ENCODE measurements around the gene RGS11. TPM values are rescaled to one million over a fixed set of nuclear protein-coding genes. Genes with fewer than 3 reads are reported as not detected.

The RGS11 gene
- polyA plus RNA-seq, 2 of the 4 experiments (the other 2 are of a cell fraction) = 2.1 to 5.3 TPM

DNA sequence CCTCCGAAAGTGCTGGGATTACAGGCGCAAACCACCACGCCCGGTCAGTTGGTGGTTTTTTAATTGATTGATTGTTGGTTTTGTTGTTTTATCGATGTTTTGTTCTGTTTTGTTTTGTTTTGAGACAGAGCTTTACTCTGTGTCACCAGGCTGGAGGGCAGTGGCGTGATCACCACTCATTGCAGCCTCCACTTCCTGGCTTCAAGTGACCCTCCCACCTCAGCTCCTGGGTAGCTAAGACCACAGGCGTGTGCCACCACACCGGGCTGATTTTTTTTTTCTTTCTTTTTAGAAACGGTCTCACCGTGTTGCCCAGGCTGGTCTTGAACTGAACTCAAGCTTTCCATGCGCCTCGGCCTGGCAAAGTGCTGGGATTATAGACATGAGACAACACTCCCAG, 28.7 kb downstream of the RGS11 start (continued):
- TF ChIP-seq, protein P1, sequence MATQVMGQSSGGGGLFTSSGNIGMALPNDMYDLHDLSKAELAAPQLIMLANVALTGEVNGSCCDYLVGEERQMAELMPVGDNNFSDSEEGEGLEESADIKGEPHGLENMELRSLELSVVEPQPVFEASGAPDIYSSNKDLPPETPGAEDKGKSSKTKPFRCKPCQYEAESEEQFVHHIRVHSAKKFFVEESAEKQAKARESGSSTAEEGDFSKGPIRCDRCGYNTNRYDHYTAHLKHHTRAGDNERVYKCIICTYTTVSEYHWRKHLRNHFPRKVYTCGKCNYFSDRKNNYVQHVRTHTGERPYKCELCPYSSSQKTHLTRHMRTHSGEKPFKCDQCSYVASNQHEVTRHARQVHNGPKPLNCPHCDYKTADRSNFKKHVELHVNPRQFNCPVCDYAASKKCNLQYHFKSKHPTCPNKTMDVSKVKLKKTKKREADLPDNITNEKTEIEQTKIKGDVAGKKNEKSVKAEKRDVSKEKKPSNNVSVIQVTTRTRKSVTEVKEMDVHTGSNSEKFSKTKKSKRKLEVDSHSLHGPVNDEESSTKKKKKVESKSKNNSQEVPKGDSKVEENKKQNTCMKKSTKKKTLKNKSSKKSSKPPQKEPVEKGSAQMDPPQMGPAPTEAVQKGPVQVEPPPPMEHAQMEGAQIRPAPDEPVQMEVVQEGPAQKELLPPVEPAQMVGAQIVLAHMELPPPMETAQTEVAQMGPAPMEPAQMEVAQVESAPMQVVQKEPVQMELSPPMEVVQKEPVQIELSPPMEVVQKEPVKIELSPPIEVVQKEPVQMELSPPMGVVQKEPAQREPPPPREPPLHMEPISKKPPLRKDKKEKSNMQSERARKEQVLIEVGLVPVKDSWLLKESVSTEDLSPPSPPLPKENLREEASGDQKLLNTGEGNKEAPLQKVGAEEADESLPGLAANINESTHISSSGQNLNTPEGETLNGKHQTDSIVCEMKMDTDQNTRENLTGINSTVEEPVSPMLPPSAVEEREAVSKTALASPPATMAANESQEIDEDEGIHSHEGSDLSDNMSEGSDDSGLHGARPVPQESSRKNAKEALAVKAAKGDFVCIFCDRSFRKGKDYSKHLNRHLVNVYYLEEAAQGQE (IDR thresholded peaks at IDR 0.05) = no peak

DNA sequence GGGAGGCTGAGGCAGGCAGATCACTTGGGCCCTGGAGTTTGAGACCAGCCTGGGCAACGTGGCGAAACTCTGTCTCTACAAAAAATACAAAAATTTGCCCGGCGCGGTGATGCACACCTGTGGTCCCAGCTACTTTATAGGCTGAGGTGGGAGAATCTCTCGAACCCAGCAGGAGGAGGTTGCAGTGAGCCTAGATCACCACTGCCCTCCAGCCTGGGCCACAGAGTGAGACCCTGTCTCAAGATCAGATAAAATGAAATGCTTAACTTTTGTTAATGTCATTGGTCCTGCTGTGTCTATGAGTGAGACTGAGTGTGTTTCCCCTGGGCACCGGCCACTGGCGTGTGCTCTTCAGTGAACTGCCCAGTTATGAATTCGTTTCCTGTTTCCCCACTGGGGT, 30.6 kb downstream of the RGS11 start:
- Histone ChIP-seq H3K4me2 (no peak overlapping the region), H3K4me1 (no peaks in the 10 kb centered on the region), H3K4me3 (no peak overlapping the region), H3K9me3 (no peaks in the 10 kb centered on the region), H3K27ac (no peak overlapping the region)
- CTCF ChIA-PET = interaction anchor here (1.0 kb wide), 1 partner anchor 117 kb away, joined by 3 read pairs; no protein-coding TSS in a partner anchor
- DNase-seq (ENCODE audit: low read depth in 1 of 2, low spot score in 1 of 2) (no peak), ATAC-seq (no peak), FAIRE-seq (no peak)
- 94% methylated on average over 8 of the region's 9 CpGs for WGBS (ENCODE audit: missing lambda C conversion rate)
- TF ChIP-seq ZNF302 (CRISPR knock-in tag; IDR thresholded peaks at IDR 0.05) (no peak), GATA3 (IDR thresholded peaks at IDR 0.05; ENCODE audit: borderline replicate concordance) (no peak), KDM1A (IDR thresholded peaks at IDR 0.05; ENCODE audit: low read depth) (no peak), HOXB13 (CRISPR knock-in tag; IDR thresholded peaks at IDR 0.05; ENCODE audit: low read depth) (no peak), ZSCAN20 (CRISPR knock-in tag; IDR thresholded peaks at IDR 0.05) (no peak), HEYL (CRISPR knock-in tag; IDR thresholded peaks at IDR 0.05) (no peak), FOXS1 (CRISPR knock-in tag; IDR thresholded peaks at IDR 0.05) (no peak), HDAC2 (IDR thresholded peaks at IDR 0.05) (no peak)
- TF ChIP-seq, protein P2, sequence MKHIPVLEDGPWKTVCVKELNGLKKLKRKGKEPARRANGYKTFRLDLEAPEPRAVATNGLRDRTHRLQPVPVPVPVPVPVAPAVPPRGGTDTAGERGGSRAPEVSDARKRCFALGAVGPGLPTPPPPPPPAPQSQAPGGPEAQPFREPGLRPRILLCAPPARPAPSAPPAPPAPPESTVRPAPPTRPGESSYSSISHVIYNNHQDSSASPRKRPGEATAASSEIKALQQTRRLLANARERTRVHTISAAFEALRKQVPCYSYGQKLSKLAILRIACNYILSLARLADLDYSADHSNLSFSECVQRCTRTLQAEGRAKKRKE (CRISPR knock-in tag; IDR thresholded peaks at IDR 0.05; ENCODE audit: low read depth) = no peak
- TF ChIP-seq, protein P3, sequence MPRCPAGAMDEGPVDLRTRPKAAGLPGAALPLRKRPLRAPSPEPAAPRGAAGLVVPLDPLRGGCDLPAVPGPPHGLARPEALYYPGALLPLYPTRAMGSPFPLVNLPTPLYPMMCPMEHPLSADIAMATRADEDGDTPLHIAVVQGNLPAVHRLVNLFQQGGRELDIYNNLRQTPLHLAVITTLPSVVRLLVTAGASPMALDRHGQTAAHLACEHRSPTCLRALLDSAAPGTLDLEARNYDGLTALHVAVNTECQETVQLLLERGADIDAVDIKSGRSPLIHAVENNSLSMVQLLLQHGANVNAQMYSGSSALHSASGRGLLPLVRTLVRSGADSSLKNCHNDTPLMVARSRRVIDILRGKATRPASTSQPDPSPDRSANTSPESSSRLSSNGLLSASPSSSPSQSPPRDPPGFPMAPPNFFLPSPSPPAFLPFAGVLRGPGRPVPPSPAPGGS (IDR thresholded peaks at IDR 0.05) = no peak
- TF ChIP-seq, protein P4, sequence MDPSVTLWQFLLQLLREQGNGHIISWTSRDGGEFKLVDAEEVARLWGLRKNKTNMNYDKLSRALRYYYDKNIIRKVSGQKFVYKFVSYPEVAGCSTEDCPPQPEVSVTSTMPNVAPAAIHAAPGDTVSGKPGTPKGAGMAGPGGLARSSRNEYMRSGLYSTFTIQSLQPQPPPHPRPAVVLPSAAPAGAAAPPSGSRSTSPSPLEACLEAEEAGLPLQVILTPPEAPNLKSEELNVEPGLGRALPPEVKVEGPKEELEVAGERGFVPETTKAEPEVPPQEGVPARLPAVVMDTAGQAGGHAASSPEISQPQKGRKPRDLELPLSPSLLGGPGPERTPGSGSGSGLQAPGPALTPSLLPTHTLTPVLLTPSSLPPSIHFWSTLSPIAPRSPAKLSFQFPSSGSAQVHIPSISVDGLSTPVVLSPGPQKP (IDR thresholded peaks at IDR 0.05; ENCODE audit: low read depth, low read length) = no peak
- POLR2A ChIA-PET = no interaction called here

DNA sequence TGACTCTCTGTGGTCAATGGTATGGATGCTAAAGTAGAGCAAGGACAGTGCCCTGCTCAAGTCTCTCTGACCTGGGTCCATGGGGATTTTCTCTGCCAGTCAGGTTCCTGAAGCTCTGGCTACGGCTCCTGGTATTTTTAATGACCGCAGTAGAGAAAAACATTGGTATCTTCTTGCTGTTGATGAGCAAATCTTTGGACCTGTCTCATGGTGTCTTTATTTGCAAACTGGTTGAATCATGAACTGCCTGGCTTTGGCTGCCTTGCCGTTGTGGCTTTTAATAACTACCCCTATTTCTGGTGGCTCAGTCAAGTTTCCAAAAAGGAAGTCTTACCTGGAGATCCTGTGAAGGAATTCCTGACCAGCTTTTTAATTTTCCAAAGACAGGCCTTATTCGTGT, 32.4 kb downstream of the RGS11 start:
- Histone ChIP-seq H3K27ac (no peak overlapping the region), H3K4me3 (no peak overlapping the region), H3K4me1 (no peaks in the 10 kb centered on the region), H3K9me3 (no peaks in the 10 kb centered on the region), H3K4me2 (no peak overlapping the region)
- FAIRE-seq (no peak), ATAC-seq (no peak), DNase-seq (ENCODE audit: low read depth in 1 of 2, low spot score in 1 of 2) (no peak)
- ChIA-PET POLR2A (interaction anchor here (0.9 kb wide), 1 partner anchor 8 kb away, joined by 3 read pairs; no protein-coding TSS in a partner anchor), CTCF (interaction anchor here (1.7 kb wide), 1 partner anchor 63 kb away, joined by 4 read pairs; the partner anchor contains the start of gene HBQ1)
- no peak for TF ChIP-seq RCOR1 (IDR thresholded peaks at IDR 0.05; ENCODE audit: low read depth, low read length)
- TF ChIP-seq, protein P5, sequence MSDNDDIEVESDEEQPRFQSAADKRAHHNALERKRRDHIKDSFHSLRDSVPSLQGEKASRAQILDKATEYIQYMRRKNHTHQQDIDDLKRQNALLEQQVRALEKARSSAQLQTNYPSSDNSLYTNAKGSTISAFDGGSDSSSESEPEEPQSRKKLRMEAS (IDR thresholded peaks at IDR 0.05) = no peak
- TF ChIP-seq, protein P6, sequence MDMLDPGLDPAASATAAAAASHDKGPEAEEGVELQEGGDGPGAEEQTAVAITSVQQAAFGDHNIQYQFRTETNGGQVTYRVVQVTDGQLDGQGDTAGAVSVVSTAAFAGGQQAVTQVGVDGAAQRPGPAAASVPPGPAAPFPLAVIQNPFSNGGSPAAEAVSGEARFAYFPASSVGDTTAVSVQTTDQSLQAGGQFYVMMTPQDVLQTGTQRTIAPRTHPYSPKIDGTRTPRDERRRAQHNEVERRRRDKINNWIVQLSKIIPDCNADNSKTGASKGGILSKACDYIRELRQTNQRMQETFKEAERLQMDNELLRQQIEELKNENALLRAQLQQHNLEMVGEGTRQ (IDR thresholded peaks at IDR 0.05) = no peak
- TF ChIP-seq MYC (IDR thresholded peaks at IDR 0.05; ENCODE audit: borderline replicate concordance, low read length) = no peak
- TF ChIP-seq, protein P7, sequence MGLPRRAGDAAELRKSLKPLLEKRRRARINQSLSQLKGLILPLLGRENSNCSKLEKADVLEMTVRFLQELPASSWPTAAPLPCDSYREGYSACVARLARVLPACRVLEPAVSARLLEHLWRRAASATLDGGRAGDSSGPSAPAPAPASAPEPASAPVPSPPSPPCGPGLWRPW (IDR thresholded peaks at IDR 0.05) = no peak
- TF ChIP-seq, protein P8, sequence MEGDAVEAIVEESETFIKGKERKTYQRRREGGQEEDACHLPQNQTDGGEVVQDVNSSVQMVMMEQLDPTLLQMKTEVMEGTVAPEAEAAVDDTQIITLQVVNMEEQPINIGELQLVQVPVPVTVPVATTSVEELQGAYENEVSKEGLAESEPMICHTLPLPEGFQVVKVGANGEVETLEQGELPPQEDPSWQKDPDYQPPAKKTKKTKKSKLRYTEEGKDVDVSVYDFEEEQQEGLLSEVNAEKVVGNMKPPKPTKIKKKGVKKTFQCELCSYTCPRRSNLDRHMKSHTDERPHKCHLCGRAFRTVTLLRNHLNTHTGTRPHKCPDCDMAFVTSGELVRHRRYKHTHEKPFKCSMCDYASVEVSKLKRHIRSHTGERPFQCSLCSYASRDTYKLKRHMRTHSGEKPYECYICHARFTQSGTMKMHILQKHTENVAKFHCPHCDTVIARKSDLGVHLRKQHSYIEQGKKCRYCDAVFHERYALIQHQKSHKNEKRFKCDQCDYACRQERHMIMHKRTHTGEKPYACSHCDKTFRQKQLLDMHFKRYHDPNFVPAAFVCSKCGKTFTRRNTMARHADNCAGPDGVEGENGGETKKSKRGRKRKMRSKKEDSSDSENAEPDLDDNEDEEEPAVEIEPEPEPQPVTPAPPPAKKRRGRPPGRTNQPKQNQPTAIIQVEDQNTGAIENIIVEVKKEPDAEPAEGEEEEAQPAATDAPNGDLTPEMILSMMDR (IDR thresholded peaks at IDR 0.05) = no peak
- no peak for TF ChIP-seq EHMT2 (IDR thresholded peaks at IDR 0.05; ENCODE audit: low read depth)
- 77% methylated on average over 4 of the region's 4 CpGs for WGBS (ENCODE audit: missing lambda C conversion rate)
